Activated CD4-positive, alpha-beta T cell treated with anti-CD3 and anti-CD28 coated beads, Interleukin-2, amount 50 U/mL, for 24 hours (primary cell): ENCODE measurements around the gene UNC13A.

Source experiments
- DNase-seq, 2 donors: peaks; one replicate each; pipeline ENCODE4 v3.0.0-alpha.2; 2020; ENCODE audit warnings: low read depth in 1 of 2, low spot score in 1 of 2

The UNC13A gene

GRCh38 chr19:17687857-17688784 is at the start of gene UNC13A:
TSS of gene UNC13A (minus strand) at chr19:17688354. CDS start at chr19:17688199, 155 bp downstream.
- DNase-seq: no peak

GRCh38 chr19:17737690-17738153 is 49.6 kb upstream of the UNC13A start:
- no peak for DNase-seq

GRCh38 chr19:17735410-17735809 is 47.3 kb upstream of the UNC13A start:
- no peak for DNase-seq

- no peak for DNase-seq
Measured at GRCh38 chr19:17734146-17734545, 46.0 kb upstream of the UNC13A start.

GRCh38 chr19:17733127-17733526 is 45.0 kb upstream of the UNC13A start:
- no peak for DNase-seq

GRCh38 chr19:17727843-17728242 is 39.7 kb upstream of the UNC13A start:
- no peak for DNase-seq

GRCh38 chr19:17726964-17727773 is 39.0 kb upstream of the UNC13A start:
- no peak for DNase-seq

GRCh38 chr19:17726136-17726741 is 38.1 kb upstream of the UNC13A start:
- no peak for DNase-seq

GRCh38 chr19:17725422-17726078 is 37.4 kb upstream of the UNC13A start:
- no peak for DNase-seq

- no peak for DNase-seq
Measured at GRCh38 chr19:17724655-17725054, 36.5 kb upstream of the UNC13A start.

- no peak for DNase-seq
Measured at GRCh38 chr19:17722655-17723240, 34.6 kb upstream of the UNC13A start.

GRCh38 chr19:17721821-17722220 is 33.7 kb upstream of the UNC13A start:
- DNase-seq: no peak

GRCh38 chr19:17721111-17721628 is 33.0 kb upstream of the UNC13A start:
- DNase-seq: no peak

- no peak for DNase-seq
Measured at GRCh38 chr19:17720440-17720839, 32.3 kb upstream of the UNC13A start.

GRCh38 chr19:17719730-17720400 is 31.7 kb upstream of the UNC13A start:
- peak; percentile 14 to 18 for DNase-seq

- peak; percentile 49 for DNase-seq
Measured at GRCh38 chr19:17718947-17719711, 31.0 kb upstream of the UNC13A start, which contains the start of gene MAP1S. TSS of gene MAP1S (plus strand) at chr19:17719480. CDS start at chr19:17719503, 23 bp downstream.

GRCh38 chr19:17718550-17718946 is 30.4 kb upstream of the UNC13A start:
- no peak for DNase-seq

- no peak for DNase-seq
Measured at GRCh38 chr19:17716309-17716929, 28.3 kb upstream of the UNC13A start.
